LNCAP (cell line): ENCODE data around the gene MYBPHL.

Experiments used
- CTCF ChIP-seq: fragments of 450-650 bp; IDR thresholded peaks from 2 replicates; pipeline ENCODE4 v1.5.1; 2017; ENCODE audit warnings: mild to moderate bottlenecking

The MYBPHL gene

GRCh38 chr1:109255678-109256077 lies 51.1 kb downstream of the MYBPHL start:
- no peak for TF ChIP-seq CTCF

- no peak for TF ChIP-seq CTCF
Observed at GRCh38 chr1:109255097-109255651, 51.6 kb downstream of the MYBPHL start.

- no peak for TF ChIP-seq CTCF
Observed at GRCh38 chr1:109254621-109255096, 52.2 kb downstream of the MYBPHL start.

GRCh38 chr1:109253803-109254620 lies 52.8 kb downstream of the MYBPHL start:
- TF ChIP-seq CTCF: no peak

- no peak for TF ChIP-seq CTCF
Observed at GRCh38 chr1:109252893-109253802, 53.7 kb downstream of the MYBPHL start.

- TF ChIP-seq CTCF: no peak
Observed at GRCh38 chr1:109252167-109252892, 54.5 kb downstream of the MYBPHL start.
